Activated naive CD4-positive, alpha-beta T cell treated with anti-CD3 and anti-CD28 coated beads, Interleukin-2, amount 50 U/mL, for 24 hours (primary cell): ENCODE data around the gene VASN.
A peak's percentile ranks its signal among the peaks of the same experiment; 100 is the strongest.

Source experiments
- H3K27ac Mint-ChIP-seq: one replicate; pipeline ENCODE4 v1.8.0; 2021; ENCODE audit warnings: mild to moderate bottlenecking, mixed read lengths
- H3K27me3 Mint-ChIP-seq: one replicate; pipeline ENCODE4 v1.8.0; 2021; ENCODE audit warnings: mixed read lengths
- H3K36me3 Mint-ChIP-seq: one replicate; pipeline ENCODE4 v1.8.0; 2021; ENCODE audit warnings: mixed read lengths
- H3K4me1 Mint-ChIP-seq: one replicate; pipeline ENCODE4 v1.8.0; 2021; ENCODE audit warnings: mixed read lengths
- H3K4me3 Mint-ChIP-seq: one replicate; pipeline ENCODE4 v1.8.0; 2021; ENCODE audit warnings: mild to moderate bottlenecking, mixed read lengths
- H3K9me3 Mint-ChIP-seq: one replicate; pipeline ENCODE4 v1.8.0; 2021; ENCODE audit warnings: mixed read lengths

VASN gene

DNA sequence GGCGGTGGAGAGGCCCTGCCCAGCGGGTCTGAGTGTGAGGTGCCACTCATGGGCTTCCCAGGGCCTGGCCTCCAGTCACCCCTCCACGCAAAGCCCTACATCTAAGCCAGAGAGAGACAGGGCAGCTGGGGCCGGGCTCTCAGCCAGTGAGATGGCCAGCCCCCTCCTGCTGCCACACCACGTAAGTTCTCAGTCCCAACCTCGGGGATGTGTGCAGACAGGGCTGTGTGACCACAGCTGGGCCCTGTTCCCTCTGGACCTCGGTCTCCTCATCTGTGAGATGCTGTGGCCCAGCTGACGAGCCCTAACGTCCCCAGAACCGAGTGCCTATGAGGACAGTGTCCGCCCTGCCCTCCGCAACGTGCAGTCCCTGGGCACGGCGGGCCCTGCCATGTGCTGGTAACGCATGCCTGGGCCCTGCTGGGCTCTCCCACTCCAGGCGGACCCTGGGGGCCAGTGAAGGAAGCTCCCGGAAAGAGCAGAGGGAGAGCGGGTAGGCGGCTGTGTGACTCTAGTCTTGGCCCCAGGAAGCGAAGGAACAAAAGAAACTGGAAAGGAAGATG is 11.2 kb downstream of the VASN start:
- peaks cover 2% of the 10 kb centered on the region for H3K4me1 Mint-ChIP-seq
- H3K36me3 Mint-ChIP-seq, result no peaks in the 10 kb centered on the region
- H3K27me3 Mint-ChIP-seq, result no peaks in the 10 kb centered on the region
- peak overlapping the region; percentile 12 for H3K27ac Mint-ChIP-seq
- H3K9me3 Mint-ChIP-seq, result no peaks in the 10 kb centered on the region
- no peak overlapping the region for H3K4me3 Mint-ChIP-seq

DNA sequence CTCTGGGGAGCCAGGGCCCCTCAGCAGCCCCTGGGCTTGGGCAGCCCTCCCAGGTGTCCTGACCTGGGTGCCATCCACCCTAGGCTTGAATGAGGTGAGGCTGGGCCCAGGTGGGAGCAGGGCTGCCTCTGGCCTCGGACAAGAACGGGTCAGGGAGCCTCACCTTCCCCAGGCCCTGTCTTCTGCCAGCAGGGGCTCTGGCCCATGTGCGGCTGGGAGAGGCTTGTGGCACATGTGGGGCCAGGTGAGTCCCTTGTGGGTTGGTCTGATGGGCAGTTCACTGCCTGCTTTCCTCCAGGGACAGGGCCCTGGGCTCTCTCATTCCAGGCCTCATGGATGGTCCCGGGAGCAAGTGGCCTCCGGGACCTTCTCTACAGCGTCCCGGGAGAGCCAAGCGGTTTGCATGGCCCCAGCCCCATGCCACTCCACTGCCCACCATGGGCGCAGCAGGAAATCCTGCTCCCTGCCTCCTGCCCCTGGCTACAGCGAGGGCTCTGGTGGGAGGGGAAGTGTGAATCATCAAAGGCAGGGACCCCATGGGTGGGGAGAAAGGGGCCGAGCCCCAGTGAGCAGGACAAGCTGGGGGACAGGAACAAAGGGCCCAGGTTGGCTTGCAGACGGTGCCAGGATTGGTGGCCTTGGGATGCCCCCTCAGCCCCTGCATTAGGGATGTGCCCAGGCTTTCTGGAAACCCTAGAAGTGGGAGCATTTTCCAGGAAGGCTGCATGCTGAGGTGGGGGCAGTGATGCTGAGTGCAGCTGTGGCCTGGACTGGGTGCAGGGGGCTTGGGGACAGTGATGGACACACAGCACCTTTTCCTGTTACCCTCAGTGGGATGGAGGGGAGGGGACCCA is 12.2 kb downstream of the VASN start:
- Mint-ChIP-seq H3K9me3 (no peaks in the 10 kb centered on the region), H3K27ac (no peak overlapping the region), H3K36me3 (no peaks in the 10 kb centered on the region), H3K4me3 (no peak overlapping the region), H3K4me1 (no peaks in the 10 kb centered on the region), H3K27me3 (no peaks in the 10 kb centered on the region)

DNA sequence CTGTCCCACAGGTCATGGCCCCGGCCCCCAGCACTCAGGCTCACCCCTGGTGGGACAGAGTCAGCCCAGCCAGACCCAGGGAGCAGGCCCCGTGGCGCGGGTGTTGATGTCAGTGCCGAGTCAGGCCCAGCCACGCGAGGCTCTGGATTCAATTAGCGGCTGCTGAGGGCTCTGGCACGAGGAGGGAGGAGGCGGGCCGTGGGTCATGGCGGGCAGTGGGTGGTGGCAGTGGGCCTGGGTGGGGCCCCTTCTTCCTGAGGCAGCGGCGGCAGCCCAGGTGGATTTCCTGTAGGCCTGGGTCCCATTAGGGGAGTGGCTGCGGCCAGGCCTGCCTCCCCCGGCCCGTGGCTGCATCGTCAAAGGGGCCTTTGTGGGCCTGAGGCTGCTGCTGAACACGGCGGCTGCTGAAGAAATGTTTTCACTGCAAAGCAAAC is 12.9 kb downstream of the VASN start:
- H3K27ac Mint-ChIP-seq, result no peak overlapping the region
- no peaks in the 10 kb centered on the region for H3K4me1 Mint-ChIP-seq
- H3K4me3 Mint-ChIP-seq, result no peak overlapping the region
- no peaks in the 10 kb centered on the region for H3K27me3 Mint-ChIP-seq
- H3K36me3 Mint-ChIP-seq, result no peaks in the 10 kb centered on the region
- no peaks in the 10 kb centered on the region for H3K9me3 Mint-ChIP-seq

DNA sequence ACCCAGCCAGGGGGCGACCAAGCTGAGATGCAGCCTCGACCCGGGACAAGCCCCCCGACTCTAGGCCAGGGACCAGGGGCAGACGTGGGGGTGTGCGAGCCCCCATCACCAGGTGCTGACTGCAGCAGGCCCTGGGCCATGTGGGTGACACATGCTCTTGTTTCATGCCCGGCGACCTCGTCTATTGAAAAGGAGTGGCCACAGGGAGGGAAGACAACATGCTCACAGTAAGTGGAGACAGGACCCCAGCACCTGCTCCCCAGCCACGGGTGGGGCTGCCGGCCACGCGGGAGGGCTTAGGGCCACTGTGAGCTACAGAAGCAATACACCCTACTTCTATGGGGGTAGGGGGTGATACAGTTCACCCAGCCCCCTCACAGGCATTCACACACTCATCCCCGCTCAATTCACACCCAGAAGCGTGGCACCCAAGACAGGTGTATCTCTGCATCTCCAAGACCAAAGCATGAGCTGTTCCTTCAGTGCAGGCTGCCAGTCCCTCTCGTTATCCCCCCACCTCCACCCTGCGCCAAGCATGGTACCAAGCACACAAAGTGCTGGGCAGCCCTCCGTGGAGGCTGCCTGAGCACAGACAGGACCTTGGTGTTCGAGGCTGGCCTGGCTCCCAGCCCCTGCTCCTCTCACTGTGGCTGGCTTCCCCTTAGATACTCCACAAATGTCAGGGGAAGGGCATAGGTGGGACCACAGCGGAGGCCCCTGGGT is 13.6 kb downstream of the VASN start:
- Mint-ChIP-seq H3K4me1 (no peaks in the 10 kb centered on the region), H3K27ac (no peak overlapping the region), H3K27me3 (no peaks in the 10 kb centered on the region), H3K9me3 (no peaks in the 10 kb centered on the region), H3K36me3 (no peaks in the 10 kb centered on the region), H3K4me3 (no peak overlapping the region)

DNA sequence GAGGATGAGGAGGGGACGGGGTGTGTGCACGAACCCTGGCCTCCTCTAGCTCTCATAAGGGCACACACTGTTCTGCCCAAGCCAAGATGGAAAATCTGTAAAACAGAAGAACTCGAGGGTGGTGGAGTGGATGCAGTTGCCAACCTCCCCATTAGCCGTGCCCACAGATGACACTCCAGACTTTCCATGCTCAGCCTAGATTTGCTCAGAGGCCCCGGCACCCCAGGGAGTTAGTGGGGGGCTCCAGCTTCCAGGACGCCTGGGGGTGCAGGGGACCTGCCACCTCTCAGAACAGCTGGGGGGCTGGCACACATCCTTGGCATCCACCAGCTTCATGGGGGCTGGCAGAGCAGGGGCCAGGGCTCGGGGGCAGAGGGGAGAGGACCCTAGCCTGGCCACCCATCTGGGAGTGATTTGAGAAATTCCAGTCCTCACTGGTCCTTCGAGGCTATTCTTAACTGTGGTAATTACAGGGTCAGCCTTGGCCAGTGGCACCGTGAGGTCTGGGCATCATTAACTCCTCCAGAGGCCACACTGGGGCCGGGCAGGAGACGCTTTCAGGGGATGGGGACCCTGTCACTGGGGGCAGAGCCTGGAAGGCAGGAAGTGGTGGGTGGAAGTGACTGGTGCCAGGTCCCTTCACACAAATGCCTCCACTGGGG is 14.3 kb downstream of the VASN start:
- Mint-ChIP-seq H3K4me1 (no peaks in the 10 kb centered on the region), H3K27me3 (no peaks in the 10 kb centered on the region), H3K9me3 (no peaks in the 10 kb centered on the region), H3K27ac (no peak overlapping the region), H3K4me3 (no peak overlapping the region), H3K36me3 (no peaks in the 10 kb centered on the region)

DNA sequence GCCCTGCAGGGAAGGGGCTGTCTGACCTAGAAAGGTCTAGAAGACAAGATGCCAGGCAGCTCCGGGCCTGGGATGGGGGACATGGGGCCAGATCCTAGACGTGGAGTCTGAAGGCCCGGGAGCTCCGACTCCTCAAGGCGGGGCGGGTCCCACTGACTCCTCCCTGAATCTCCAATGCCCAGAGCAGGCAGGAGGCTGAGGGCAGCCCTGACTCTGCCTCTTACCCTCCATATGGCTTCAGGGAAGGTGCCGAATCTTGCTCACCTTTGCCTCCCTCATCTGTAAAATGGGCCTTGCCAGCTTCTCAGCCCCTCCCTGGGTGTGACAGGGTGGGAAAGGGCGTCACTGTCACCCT is 14.8 kb downstream of the VASN start:
- H3K4me3 Mint-ChIP-seq, result no peak overlapping the region

DNA sequence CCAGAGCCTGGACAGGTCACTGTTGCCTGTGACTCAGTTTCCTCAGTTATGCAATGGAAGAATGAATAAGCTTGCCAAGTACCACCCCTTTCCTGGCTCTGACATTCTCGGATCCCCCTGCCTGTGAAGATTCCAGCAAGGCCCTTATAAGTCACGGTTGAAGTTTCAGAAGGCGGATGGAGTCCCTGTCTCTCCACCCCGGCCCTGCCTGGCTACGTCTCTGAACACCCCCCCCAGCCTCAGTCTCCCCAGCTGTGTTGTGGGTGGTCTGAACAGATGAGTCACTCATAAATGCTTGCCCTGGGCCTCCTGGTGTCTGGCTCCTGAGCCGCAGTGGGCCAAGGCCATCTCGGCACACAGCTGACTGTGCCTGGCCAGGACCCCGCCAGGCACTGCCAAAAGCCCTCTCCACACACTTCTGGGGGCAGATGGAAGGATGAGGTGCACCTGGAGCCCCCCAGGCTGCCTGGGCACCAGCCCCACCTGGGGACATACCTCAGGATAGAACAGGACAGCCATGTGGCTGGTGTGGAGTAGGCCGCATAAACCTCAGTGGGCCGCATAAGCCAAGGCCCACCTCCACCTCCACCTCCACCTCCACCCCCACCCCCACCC is 15.4 kb downstream of the VASN start:
- Mint-ChIP-seq H3K9me3 (no peaks in the 10 kb centered on the region), H3K27ac (no peak overlapping the region), H3K36me3 (no peaks in the 10 kb centered on the region), H3K4me3 (no peak overlapping the region), H3K27me3 (no peaks in the 10 kb centered on the region), H3K4me1 (no peaks in the 10 kb centered on the region)

More for the DNA sequence above, 14.8 kb downstream of the VASN start:
- no peaks in the 10 kb centered on the region for H3K9me3 Mint-ChIP-seq
- H3K36me3 Mint-ChIP-seq, result no peaks in the 10 kb centered on the region
- no peak overlapping the region for H3K27ac Mint-ChIP-seq
- no peaks in the 10 kb centered on the region for H3K27me3 Mint-ChIP-seq
- no peaks in the 10 kb centered on the region for H3K4me1 Mint-ChIP-seq

DNA sequence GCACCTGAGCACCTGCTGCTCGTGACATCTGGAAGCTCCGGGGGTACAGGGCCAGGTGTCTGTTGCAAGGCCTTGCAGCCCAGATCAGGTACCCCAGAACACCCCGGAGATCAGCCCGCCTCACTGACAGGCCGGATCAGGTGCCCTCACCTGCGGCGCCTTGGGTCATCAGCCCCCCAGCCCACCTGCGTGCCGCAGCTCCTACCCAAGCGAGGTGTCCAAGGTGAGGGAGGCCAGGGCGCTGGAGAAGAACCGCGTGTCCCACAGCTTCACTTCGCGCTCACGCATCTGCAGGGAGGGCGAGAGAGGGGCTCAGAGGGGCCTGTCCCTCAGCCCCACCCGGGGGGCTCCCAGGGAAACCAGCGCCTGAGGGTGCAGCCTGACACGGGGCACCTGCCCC is 16.1 kb downstream of the VASN start:
- no peaks in the 10 kb centered on the region for H3K36me3 Mint-ChIP-seq
- H3K27me3 Mint-ChIP-seq, result no peaks in the 10 kb centered on the region
- H3K4me1 Mint-ChIP-seq, result no peaks in the 10 kb centered on the region
- no peak overlapping the region for H3K27ac Mint-ChIP-seq
- no peak overlapping the region for H3K4me3 Mint-ChIP-seq
- H3K9me3 Mint-ChIP-seq, result no peaks in the 10 kb centered on the region

DNA sequence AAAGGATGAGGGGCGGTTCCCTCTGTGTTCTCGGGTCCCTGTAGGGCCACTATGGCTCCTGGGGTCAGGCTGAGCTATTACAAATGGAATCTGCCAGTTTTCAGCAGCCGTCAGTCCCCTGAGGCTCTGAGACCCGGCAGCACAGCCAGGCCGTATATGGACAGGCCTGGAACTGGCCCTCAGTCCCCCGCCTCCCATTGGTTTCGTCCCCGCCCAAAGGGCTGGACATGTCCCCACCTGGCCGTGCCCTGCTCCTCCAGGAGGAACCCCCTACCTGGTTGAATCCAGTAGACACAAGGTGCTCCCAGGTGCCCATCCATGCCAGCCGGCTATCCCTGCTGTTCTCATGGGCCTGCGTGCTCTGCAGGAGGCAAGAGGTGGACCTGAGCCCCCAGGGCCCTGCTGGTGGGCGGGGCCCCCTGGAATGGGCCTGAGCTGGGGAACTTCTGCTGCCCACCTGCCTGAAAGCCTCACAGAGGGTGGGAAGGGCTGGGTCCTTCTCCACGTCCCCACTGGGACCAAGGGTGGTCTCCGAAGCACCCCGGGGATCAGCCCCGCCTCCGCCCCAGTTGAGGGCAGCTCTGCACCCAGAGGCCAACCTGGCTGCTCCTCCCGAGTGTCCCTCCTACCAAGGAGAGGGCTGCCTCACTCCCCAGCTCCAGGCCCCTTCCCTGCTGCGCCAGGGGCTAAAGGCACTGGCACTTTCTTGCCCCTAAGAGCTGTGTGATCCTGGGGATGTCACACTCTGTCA is 16.8 kb downstream of the VASN start:
- no peaks in the 10 kb centered on the region for H3K9me3 Mint-ChIP-seq
- no peak overlapping the region for H3K27ac Mint-ChIP-seq
- no peaks in the 10 kb centered on the region for H3K4me1 Mint-ChIP-seq
- H3K4me3 Mint-ChIP-seq, result no peak overlapping the region
- H3K36me3 Mint-ChIP-seq, result no peaks in the 10 kb centered on the region
- no peaks in the 10 kb centered on the region for H3K27me3 Mint-ChIP-seq

DNA sequence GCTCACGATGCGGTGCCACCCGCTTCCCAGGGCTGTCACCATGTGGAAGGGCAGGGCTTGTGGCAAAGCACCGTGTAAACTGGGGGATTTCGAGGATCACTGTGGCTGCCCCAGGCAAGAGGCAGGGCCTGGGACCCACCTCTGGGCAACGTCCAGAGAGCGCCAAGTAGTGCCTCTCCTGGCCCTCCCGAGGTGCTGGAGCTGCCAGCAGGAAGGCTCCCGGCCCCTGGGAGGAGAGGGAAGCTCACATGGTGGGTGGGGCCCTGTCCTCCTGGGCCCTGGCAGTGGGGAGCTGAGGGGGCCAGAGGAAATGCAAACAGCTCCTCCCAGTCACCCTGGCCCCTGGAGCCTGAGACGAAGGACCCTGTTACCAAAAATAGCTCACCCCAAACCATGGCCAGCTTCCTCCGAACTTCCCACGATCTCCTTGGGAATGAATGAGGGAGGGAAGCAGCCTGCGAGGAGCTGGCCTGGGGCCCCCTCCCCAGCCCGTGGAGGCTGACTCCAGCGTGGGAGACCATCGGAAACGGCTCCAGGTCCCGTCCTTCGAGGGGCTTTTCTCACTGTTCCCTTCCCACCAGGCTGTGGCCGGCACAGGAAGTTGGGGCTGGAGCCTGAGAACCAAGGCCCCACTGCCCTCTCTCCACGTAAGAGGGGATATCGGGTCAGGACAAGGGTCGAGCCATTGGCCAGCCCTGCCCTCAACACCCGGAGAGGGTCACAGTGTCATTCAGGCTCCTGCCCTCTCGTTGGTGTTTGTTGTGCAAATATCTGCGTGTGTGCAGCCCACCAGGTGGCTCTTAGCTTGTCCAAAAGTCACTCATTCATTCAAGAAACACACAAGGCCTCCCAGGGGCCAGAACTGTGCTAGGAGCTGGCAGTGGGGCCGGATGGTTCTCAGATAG is 17.7 kb downstream of the VASN start:
- Mint-ChIP-seq H3K27me3 (no peaks in the 10 kb centered on the region), H3K27ac (no peak overlapping the region), H3K4me1 (no peaks in the 10 kb centered on the region), H3K9me3 (no peaks in the 10 kb centered on the region), H3K36me3 (no peaks in the 10 kb centered on the region), H3K4me3 (no peak overlapping the region)

DNA sequence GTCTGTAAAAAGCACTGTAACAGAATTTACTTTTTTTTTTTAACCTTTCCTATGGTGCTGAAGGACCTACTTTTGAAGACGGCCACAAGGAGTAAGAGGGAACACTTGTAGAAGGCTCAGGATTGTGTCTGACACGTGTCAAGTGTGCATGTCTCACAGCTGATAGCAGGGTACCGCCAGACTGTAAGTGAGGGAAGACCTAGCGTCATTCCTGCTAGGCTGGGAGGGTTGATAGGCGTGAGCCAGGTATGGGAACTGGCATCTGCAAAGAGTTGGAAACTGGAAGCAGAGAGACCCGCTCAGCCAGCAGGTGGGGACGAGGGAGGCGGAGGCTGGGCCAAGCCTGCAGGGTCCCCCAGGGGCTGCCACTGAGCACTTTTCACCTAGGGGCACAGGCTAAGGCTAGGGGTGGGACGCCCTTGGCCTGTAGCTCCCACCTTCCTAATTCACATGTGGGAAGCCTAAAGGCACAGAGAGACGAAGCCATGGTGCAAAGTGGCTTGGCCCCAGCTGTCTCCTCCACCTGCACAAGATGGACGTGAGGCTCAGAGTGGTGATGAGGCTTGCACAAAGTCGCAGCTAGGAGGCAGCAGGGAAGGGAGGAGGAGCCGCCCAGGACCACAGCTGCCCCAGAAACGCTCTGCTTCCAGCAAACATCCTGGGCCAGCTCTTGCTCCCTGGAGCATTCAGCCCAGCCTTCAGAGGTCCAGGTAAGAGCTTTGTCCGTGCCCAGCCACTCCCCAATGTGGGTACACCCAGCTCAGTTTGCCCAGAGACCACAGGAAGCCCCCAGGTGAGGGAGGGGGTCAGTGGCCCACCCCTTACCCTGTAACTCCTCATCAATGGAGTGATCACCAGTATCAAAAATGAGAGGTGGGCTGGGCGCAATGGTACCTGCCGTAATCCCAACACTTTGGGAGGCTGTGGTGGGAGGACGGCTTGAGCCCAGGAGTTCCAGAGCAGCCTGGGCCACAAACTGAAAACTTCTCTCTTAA is 18.9 kb downstream of the VASN start:
- H3K4me3 Mint-ChIP-seq, result no peak overlapping the region
- no peak overlapping the region for H3K27ac Mint-ChIP-seq

DNA sequence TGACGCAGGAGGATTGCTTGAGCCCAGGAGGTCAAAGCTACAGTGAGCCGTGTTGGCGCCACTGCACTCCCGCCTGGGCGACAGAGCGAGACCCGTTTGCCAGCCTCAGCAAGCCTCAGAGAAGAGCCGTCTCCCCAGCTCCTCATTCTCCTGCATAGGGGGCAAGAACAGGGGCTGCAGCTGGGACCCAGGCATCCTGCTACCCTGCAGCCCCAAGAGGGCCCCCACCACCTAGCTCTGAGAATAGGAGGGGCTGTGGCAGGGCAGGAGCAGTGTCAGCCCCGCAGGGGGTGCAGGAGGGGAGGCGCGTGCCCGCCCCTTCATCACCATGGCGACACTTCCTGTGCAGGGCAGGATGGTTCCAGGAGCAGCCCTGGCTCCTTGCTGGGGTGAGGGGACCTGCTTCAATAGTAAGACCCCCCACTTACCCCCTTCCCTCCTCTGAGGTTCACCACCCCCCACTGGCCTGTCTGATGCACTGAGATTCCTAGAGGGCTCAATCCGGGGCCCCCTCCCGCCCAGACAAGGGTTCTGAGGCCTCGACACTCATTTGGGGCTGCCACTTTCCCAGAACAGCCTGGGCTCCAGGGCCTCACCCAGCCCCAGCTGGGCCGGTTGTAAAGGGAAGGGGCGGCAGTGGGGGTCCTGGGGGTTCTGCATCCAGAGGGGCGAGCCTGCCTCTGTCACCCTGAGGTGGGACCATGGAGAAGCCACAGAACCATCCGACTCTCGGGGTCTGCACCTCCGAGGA is 20.2 kb downstream of the VASN start:
- Mint-ChIP-seq H3K27me3 (no peaks in the 10 kb centered on the region), H3K27ac (no peak overlapping the region), H3K4me1 (peaks cover 4% of the 10 kb centered on the region), H3K9me3 (no peaks in the 10 kb centered on the region), H3K4me3 (no peak overlapping the region), H3K36me3 (peaks cover 3% of the 10 kb centered on the region)

More for the DNA sequence above, 18.9 kb downstream of the VASN start:
- Mint-ChIP-seq H3K27me3 (no peaks in the 10 kb centered on the region), H3K9me3 (no peaks in the 10 kb centered on the region), H3K36me3 (peaks cover 2% of the 10 kb centered on the region), H3K4me1 (peaks cover 2% of the 10 kb centered on the region)
